Measurements from ENCODE around the gene MYOM1.

- TF ChIP-seq, protein P1, sequence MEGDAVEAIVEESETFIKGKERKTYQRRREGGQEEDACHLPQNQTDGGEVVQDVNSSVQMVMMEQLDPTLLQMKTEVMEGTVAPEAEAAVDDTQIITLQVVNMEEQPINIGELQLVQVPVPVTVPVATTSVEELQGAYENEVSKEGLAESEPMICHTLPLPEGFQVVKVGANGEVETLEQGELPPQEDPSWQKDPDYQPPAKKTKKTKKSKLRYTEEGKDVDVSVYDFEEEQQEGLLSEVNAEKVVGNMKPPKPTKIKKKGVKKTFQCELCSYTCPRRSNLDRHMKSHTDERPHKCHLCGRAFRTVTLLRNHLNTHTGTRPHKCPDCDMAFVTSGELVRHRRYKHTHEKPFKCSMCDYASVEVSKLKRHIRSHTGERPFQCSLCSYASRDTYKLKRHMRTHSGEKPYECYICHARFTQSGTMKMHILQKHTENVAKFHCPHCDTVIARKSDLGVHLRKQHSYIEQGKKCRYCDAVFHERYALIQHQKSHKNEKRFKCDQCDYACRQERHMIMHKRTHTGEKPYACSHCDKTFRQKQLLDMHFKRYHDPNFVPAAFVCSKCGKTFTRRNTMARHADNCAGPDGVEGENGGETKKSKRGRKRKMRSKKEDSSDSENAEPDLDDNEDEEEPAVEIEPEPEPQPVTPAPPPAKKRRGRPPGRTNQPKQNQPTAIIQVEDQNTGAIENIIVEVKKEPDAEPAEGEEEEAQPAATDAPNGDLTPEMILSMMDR (IDR thresholded peaks at IDR 0.05 in 8 of 11, conservative IDR thresholded peaks at IDR 0.05 in 3 of 11): no peak
- TF ChIP-seq POLR2AphosphoS5 (IDR thresholded peaks at IDR 0.05) (no peak), POLR2A (IDR thresholded peaks at IDR 0.05) (no peak)
Observed at GRCh38 chr18:3048121-3048520, 171.6 kb downstream of the MYOM1 start.

All from spleen (tissue), 7 donors.